Pulmonary artery endothelial cell (primary cell): ENCODE measurements around the gene ASL. TPM values are rescaled to one million over a fixed set of nuclear protein-coding genes. Genes with fewer than 3 reads are reported as not detected.
"Not testable (repeated sequence)": the region's sequence is repeated elsewhere in the genome, so short reads cannot be mapped to it uniquely, and the experiment has no call there.

Source experiments
- DNase-seq: peaks from one replicate; pipeline ENCODE4 v3.0.0-alpha.2; 2011; ENCODE audit warnings: low read depth, low spot score
- total RNA-seq: library from RNA; depleted of rRNA; stranded (reverse); fragments of >200 nt; gene quantifications from 2 replicates; pipeline ENCODE4 v1.2.3, GENCODE V29; 2014

ASL gene
- total RNA-seq, 1 donor from 2014 or later, result 61.8 TPM

DNA sequence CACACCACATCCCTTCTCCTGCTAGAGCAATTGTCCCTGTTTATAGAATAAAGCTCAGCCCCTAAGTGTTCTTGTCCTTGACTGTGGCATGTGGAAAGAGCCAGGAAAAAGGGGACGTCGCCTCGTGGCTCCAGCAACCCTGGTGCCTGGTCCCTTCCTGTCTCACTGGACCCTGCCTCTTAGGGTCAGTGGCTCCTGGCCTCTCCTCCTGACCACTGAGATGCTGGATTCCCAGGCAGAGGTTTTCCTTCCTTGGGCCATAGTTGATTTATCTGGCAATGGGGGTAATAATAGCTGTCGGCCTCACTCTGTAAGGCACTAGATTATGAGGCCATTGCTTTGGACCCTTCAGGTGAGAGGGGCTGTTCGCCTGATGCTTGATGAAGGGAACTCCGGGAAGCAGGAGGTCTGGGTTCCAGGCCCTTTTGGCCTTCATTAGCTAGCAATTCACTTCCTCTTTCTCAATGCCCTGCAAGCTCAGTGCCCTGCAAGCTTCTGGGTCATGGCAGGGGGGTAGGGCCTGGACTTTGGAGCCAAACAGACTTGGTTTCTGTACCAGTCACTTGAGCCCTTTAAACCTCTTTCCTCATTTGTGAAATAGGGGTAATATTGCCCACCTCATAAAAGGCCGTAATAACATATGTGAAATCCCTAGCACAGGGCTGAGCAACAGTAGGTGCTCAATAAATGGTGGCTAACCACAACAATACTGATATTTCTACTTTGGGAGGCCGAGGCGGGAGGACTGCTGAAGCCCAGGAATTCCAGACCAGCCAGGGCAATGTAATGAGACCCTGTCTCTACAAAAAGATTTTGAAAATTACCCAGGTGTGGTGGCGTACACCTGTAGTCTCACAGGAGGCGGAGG, 1.1 kb downstream of the ASL start:
- no peak for DNase-seq

DNA sequence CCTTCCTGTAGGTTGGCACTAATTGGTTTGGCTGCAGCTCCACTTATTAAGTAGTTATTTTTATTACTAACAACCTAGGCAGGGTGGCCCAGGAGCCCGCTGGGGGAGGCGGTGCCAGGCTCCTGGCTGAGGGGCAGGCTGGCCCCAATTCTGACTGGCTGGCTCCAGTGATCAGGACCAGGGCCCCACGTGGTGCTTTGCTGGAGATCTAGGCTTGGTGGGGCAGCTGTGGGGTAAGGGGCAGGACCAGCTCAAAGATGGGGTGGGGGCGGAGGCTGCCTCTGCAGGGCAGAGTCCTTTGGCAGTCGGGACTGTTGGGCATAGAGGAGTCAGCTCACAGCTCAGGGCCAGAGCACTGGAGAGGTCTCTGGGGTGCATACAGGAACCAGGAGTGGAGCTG, 2.4 kb downstream of the ASL start:
- no peak for DNase-seq

DNA sequence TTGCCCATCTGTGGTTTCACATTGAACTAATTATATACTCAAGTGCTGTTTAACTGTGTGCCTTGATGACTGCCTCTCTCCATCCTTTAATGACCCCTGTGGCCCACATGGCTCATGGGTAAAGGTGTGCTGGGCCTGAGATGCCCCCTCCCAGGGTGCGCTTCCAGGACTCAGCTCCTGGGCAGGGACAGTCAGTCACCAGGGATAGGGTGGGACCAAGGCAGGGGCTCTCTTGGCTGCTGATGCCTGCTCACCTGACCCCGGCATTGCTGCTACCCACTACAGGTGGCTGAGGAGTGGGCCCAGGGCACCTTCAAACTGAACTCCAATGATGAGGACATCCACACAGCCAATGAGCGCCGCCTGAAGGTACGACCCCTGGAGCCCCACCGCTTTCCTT, 6.5 kb downstream of the ASL start:
- DNase-seq, result no peak

DNA sequence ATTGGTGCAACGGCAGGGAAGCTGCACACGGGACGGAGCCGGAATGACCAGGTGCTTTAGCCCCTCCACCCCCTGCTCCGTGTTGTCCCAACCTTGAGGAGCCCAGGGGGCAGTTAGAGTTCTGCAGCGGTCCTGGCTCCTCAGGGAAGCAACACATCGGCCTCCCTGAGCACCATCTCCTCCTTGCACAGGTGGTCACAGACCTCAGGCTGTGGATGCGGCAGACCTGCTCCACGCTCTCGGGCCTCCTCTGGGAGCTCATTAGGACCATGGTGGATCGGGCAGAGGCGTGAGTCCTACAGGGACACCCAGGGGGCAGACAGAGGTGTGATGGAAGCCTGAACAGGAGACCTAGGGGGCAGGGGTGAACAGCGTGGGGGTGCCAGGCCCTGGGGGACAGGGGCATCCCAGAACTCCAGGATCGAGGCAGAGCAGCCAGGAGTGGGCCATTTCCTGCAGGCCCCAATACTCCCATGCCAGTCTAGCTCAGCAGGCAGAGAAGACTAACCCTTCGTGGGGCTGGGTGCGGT, 7.3 kb downstream of the ASL start:
- DNase-seq, result no peak

DNA sequence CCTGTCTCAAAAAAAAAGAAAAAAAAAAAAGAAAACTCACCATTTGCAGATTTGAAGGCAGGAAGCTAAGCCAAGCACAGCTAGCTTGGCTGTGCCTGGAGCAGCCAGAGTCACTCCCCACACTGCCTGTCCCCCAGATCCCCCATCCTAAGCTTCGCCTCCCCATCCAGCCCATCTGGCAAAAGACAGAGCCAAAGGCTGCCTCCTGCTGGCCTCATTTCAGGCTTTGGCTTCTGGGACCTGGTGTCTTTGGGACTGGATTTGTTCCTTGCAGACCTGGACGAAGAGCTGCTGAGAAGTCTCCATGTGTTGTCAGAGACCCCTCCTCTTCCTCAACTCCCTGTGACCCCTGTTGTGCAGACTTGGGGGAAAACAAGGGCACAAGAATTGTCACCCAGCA, 8.1 kb downstream of the ASL start:
- DNase-seq, result no peak

DNA sequence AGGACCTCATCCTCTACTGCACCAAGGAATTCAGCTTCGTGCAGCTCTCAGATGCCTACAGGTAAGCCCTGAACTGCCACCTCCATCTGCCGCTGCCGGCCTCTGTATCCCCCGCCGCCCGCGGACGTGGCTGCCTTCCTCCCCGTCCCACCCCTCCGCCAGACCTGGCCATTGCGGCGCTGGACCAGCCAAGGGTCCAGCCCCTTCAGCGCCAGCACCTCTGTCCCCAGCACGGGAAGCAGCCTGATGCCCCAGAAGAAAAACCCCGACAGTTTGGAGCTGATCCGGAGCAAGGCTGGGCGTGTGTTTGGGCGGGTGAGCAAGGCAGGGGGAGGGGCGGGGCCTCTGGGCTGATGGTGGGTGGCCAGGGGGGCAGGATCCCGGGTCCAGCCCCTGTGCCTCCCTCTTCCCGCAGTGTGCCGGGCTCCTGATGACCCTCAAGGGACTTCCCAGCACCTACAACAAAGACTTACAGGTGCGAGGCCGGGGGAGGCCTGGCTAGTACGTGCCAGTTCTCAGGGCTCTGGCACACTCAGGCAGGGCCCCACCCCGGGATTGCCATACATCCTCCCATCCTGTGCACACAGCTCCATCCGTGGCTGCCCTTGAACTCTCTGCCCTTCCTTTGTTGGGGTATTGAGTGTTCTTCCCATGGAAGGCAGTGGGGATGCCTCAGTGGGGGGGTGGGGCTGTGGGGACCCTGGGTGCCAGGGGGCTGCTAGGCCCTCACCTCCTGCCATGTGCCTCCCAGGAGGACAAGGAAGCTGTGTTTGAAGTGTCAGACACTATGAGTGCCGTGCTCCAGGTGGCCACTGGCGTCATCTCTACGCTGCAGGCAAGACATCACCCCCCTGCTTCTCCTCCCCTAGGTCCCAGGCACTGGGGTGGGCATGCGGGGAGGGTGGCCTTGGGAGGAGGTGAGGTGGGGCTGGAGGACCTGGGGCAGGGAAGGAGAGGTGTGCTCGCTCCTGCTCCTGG, 13.5 kb downstream of the ASL start:
- no peak for DNase-seq

DNA sequence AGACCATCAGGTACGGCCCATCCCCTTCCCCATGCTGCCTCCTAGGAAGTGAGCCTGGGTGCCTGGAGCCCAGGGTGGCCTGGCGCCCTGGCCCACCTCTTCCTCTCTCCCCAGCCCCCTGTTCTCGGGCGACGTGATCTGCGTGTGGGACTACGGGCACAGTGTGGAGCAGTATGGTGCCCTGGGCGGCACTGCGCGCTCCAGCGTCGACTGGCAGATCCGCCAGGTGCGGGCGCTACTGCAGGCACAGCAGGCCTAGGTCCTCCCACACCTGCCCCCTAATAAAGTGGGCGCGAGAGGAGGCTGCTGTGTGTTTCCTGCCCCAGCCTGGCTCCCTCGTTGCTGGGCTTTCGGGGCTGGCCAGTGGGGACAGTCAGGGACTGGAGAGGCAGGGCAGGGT, 17.0 kb downstream of the ASL start:
- no peak for DNase-seq

DNA sequence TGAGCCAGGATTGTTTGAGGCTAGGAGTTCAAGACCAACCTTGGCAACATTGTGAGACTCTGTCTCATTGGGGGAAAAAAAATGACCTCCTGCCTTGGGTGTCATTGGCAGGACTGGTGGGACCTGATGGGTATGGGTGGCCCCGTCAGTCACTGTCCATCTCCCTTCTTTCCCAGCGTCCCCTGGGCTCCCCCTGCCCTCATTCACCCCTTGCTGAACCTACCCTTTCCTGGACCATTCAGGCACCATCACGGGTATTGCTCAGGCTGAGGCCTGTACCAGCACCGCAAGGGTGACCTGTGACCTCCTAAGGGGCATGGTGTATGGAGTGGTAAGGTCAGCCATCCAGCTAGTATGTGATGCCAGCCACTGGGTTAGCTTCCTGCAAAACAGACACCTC, 19.4 kb downstream of the ASL start:
- no peak for DNase-seq

DNA sequence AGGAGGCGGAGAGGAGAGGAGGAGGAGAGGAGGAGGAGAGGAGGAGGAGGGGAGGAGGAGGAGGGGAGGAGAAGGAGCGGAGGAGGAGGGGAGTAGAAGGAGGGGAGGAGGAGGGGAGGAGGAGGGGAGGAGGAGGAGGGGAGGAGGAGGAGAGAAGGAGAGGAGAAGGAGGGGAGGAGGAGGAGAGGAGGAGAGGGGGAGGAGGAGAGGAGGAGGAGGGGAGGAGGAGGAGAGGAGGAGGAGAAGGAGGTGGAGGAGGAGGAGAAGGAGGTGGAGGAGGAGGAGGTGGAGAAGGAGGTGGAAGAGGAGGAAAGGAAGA, 23.6 kb downstream of the ASL start:
- no peak for DNase-seq

DNA sequence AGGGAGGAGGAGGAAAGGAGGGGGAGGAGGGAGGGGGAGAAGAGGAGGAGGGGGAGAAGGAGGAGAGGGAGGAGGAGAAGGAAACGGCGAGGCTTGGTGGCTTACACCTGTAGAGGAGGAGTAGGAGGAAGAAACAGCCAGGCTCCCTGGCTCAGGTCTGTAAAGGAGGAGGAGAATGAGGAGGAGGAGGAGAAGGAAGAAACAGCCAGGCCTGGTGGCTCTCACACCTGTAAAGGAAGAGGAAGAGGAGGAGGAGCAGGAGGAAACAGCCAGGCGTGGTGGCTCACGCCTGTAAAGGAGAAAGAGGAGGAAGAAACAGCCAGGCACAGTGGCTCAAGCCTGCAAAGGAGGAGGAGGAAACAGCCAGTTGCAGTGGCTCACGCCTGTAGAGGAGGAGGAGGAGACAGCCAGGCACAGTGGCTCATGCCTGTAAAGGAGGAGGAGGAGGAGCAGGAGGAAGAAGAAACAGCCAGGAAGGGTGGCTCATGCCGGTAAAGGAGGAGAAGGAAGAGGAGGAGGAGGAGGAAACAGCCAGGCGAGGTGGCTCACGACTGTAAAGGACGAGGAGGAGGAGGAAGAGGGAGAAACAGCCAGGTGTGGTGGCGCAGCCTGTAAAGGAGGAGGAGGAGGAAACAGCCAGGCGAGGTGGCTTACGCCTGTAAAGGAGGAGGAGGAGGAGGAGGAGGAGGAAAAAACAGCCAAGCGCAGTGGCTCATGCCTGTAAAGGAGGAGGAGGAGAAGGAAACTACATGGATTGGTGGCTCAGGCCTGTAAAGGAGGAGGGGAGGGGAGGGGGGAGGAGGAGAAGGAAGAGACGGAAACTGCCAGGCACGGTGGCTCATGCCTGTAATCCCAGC, 24.2 kb downstream of the ASL start:
- DNase-seq, result no peak

DNA sequence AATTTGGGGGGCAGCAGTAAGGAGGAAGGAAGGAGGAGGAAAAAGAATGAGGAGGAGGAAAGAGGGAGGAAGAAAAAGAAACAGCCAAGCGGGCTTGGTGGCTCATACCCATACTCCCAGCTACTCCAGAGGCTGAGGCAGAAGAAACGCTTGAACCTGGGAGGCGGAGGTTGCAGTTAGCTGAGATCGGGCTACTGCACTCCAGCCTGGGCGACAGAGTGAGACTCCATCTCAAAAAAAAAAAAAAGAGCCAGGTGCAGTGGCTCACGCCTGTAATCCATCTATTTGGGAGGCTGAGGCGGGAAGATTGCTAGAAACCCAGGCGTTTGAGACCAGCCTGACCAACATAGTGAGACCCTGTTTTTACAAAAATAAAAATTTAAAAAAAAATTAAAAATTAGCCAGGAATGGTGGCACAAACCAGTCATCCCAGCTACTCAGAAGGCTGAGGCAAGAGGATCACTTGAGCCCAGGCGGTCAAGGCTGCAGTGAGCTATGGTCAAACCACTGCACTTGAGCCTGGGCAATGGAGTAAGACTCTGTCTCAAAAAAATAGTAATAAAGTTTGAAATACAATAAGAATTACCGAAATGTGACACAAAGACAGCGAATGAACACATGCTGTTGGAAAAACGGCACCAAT, 24.9 kb downstream of the ASL start:
- no peak for DNase-seq

DNA sequence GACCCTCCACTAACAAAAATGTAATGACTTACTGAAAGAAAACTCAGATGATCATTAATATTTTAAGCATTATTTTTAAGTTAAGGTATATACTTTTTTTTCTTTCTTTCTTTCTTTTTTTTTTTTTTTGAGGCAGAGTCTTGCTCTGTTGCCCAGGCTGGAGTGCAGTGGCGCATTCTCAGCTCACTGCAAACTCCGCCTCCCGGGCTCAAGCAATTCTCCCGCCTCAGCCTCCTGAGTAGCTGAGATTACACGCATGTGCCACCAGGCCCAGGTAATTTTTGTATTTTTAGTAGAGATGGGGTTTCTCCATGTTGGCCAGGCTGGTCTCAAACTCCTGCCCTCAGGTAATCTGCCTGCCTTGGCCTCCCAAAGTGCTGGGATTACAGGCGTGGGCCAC, 26.5 kb downstream of the ASL start:
- not testable (repeated sequence) for DNase-seq

DNA sequence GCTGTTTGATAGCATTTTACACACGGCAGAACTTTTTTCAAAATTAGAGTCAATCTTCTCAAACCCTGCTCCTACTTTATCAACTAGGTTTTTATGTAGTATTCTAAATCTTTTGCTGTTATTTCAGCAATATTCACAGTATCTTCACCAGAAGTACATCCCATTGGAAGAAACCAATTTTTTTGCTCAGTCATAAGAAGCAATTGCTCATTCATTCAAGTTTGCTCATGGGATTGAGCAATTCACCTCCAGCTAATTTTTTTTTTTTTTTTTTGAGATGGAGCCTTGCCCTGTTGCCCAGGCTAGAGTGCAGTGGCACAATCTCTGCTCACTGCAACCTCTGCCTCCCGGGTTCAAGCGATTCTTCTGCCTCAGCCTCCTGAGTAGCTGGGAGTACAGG, 28.4 kb downstream of the ASL start:
- not testable (repeated sequence) for DNase-seq

DNA sequence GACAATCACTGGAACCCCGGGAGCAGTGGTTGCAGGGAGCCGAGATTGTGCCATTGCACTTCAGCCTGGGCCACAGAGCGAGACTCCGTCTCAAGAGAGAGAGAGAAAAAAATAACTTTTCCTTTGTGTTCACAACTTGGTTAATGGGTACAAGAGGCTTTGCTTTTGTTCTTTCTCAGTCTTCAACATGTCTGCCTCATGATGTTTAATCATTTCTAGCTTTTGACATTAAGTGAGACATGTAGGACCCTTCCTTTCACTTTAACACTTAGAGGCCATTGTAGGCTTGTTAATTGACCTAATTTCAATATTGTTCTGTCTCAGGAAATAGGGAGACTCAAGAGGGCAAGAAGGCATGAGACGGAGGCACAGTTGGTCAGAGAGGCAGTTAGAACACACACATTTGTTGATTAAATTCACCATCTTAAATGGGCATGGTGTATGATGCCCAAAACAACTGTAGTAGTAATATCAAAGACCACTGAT, 29.7 kb downstream of the ASL start:
- no peak for DNase-seq

DNA sequence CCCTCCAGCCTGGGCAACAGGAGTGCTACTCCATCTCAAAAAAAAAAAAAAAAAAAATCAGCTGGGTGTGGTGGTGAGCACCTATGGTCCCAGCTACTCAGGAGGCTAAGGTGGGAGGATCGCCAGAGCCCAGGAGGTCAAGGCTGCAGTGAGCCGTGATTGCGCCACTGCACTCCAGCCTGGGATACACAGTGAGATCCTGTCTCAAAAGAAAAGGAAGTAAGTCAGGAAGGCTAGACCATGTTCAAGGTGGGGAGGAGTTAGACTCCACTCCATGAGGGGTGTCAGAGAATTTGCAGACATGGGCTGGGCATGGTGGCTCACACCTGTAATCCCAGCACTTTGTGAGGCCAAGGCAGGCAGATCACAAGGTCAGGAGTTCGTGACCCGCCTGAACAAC, 32.8 kb downstream of the ASL start:
- not testable (repeated sequence) for DNase-seq

DNA sequence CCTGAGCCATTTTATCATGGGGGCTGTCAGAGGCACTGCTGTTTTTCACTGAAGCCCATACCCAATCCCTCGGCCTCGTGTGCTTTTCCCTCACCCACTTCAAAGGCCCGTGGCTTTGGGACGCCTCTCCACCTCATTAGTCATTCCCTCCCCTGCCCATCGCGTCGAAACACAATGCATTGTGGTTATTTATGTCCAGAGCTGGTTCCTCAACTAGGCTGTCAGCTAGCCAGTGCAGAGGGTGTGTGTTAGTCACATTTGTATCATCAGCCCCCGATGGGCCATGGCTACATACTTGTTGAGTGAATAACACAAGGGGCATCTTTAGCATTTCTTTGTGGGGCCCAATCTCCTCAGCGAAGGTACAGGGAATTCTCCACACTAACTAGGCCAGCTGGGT, 35.2 kb downstream of the ASL start:
- DNase-seq, result no peak

DNA sequence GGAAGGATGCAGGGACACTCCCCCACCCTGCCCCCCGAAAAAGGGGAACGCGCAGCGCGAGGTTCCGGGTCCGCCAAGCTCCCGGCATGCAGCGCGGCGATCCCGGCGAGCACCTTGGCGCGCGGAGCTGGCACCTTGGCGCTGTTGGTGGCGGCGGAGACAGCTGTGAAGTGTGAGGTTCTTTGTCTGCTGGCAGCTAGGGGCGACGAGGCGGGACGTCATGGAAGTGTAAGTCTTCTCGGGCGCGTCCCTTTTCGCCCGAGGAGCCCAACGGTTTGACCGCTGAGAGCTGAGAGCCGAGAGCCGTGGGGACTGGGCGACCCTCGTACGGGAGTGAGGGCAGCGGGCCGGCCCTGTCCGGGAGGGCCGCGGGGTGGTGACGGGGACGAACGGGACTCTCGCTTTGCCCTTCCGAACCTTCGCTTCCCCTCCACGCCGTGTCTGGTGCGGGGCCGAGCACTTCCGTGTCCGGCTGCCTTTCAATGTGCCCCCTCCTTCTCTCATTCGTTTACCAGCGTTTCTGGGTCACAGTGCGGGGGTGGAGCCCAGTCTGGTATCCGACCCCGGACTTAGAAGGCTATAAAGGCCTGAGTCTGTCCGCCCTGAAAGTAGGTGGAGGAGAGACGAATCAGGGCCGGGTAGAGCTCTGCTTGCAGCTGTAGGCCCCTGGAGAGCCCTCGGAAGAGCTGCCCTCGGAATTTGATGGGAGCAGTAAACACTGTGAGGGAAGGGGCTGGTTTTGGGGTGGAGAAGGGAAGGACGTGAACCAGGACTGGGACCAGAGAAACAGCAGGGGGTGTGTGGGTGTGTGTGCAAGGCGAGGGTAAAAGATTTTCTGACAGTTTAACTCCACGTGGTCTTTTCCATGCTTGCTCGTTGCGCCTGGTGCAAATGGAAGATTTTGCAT, 39.4 kb downstream of the ASL start, which contains the start of gene CRCP:
Gene CRCP (plus strand): TSS at position 105 of the 907 bp plus-strand sequence. CDS start 116 bp downstream, at position 221.
- DNase-seq, result no peak

DNA sequence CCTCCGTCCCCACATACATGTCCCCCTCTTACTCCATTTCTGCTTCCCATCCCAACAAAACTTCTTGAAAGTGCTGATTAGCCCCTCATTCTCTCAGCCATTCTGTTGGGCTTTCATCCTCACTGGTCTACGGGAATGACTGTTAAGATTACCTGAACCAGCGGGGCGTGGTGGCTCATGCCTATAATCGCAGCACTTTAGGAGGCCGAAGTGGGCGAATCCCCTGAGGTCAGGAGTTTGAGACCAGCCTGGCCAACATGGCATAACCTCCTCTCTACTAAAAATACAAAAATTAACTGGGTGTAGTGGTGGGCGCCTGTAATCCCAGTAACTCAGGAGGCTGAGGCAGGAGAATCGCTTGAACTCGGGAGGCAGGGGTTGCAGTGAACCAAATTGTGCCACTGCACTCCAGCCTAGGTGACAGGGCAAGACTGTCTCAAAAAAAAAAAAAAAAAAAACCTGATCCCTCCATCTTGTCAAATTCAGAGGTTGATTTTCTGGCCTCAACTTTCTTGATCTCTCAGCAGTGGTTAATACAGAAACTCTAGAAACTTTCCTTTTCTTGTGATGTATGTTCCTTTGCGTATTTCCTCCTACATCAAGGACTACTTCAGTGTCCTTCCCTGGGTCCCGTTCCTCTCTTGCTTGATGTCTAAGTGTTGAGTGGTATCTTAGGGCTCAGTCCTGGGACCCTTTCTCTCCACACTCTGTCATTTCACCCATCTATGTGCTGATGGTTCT, 41.2 kb downstream of the ASL start:
- DNase-seq, result not testable (repeated sequence)

DNA sequence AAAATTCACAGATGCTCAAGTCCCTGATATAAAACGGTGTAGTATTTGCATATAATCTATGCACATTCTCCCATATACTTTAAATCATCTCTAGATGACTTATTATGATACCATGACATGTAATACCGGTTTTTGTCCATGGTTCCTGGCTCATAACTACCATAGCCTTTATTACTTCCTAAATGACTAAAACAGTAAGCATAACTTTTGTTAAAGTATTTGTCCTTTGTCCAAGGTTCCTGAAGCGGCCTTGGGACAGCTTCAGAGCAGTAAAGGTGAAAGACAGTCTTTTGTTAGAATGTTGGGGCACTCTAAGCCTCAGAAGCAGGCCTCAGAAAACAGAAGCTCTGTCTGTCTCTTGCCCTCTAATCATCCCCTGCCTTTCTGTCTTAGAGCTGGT, 43.0 kb downstream of the ASL start:
- no peak for DNase-seq
